HepG2 (cell line): ENCODE measurements around the gene SRP68. TPM values are rescaled to one million over a fixed set of nuclear protein-coding genes. Genes with fewer than 3 reads are reported as not detected.
A peak's percentile ranks its signal among the peaks of the same experiment; 100 is the strongest.

Experiments used
- BRF2 ChIP-seq: sonication (generic); formaldehyde crosslinking; IDR thresholded peaks from 2 replicates; pipeline ENCODE4 v1.8.1; 2022; ENCODE audit warnings: mild to moderate bottlenecking, missing genetic modification reagents
- EED ChIP-seq: sonication (generic); formaldehyde crosslinking; IDR thresholded peaks from 2 replicates; pipeline ENCODE4 v1.5.0; 2020; ENCODE audit warnings: mild to moderate bottlenecking, missing genetic modification reagents
- ETV5 ChIP-seq: IDR thresholded peaks from 2 replicates; pipeline ENCODE4 v1.6.1; 2018; ENCODE audit warnings: missing biosample characterization, missing genetic modification reagents, inconsistent platforms, borderline replicate concordance
- FOXP1 ChIP-seq, 2 experiments: fragments of 450-650 bp in 1 of 2; IDR thresholded peaks; 2 replicates each; pipeline ENCODE4 v1.6.1; 2017 to 2018; ENCODE audit warnings: antibody characterized with exemption in 1 of 2
- GFI1 ChIP-seq: sonication (generic); formaldehyde crosslinking; IDR thresholded peaks from 2 replicates; pipeline ENCODE4 v1.5.0; 2020; ENCODE audit warnings: missing genetic modification reagents, mild to moderate bottlenecking, borderline replicate concordance
- GTF2F1 ChIP-seq: fragments of 150-350 bp; IDR thresholded peaks from 2 replicates; pipeline ENCODE4 v1.6.1; 2014; ENCODE audit warnings: low read length
- HNF1B ChIP-seq: sonication (generic); formaldehyde crosslinking; IDR thresholded peaks from 2 replicates; pipeline ENCODE4 v1.5.1; 2020; ENCODE audit warnings: mild to moderate bottlenecking, moderate library complexity, missing genetic modification reagents
- HNRNPUL1 ChIP-seq: fragments of 200-400 bp; formaldehyde crosslinking; IDR thresholded peaks from 2 replicates; pipeline ENCODE4 v1.6.1; 2017; ENCODE audit warnings: low read depth, mild to moderate bottlenecking, low read length, moderate library complexity
- IRF2 ChIP-seq: IDR thresholded peaks from 2 replicates; pipeline ENCODE4 v1.6.1; 2018; ENCODE audit warnings: missing genetic modification reagents, missing compliant biosample characterization
- MAFG ChIP-seq: sonication (generic); formaldehyde crosslinking; IDR thresholded peaks from 2 replicates; pipeline ENCODE4 v1.5.1; 2020; ENCODE audit warnings: mild to moderate bottlenecking, missing genetic modification reagents
- MED1 ChIP-seq: sonication (generic); formaldehyde crosslinking; IDR thresholded peaks from 2 replicates; pipeline ENCODE4 v1.4.0; 2020; ENCODE audit warnings: missing genetic modification reagents
- REST ChIP-seq, 2 experiments: IDR thresholded peaks; 2 replicates each; pipeline ENCODE4 v1.6.1; 2011 to 2012; ENCODE audit warnings: low read length in 2 of 2, borderline replicate concordance in 1 of 2, low read depth in 1 of 2, mild to moderate bottlenecking in 1 of 2, moderate library complexity in 1 of 2
- RXRA ChIP-seq: sonication (generic); formaldehyde crosslinking; IDR thresholded peaks from 2 replicates; pipeline ENCODE4 v1.5.1; 2020; ENCODE audit warnings: missing genetic modification reagents
- SETDB1 ChIP-seq: sonication (generic); formaldehyde crosslinking; IDR thresholded peaks from 2 replicates; pipeline ENCODE4 v1.5.1; 2020; ENCODE audit warnings: missing genetic modification reagents, mild to moderate bottlenecking, borderline replicate concordance
- SMAD3 ChIP-seq: sonication (generic); formaldehyde crosslinking; IDR thresholded peaks from 2 replicates; pipeline ENCODE4 v1.4.0; 2020; ENCODE audit warnings: missing genetic modification reagents
- ZFP37 ChIP-seq: sonication (generic); formaldehyde crosslinking; IDR thresholded peaks from 2 replicates; pipeline ENCODE4 v1.4.0; 2020; ENCODE audit warnings: missing genetic modification reagents, borderline replicate concordance
- ZFY ChIP-seq: sonication (generic); formaldehyde crosslinking; IDR thresholded peaks from 2 replicates; pipeline ENCODE4 v1.4.0; 2020; ENCODE audit warnings: missing genetic modification reagents
- ZNF296 ChIP-seq: sonication (generic); formaldehyde crosslinking; conservative IDR thresholded peaks from 2 replicates; pipeline ENCODE4 v1.5.0; 2020; ENCODE audit warnings: mild to moderate bottlenecking, missing genetic modification reagents
- ZNF33B ChIP-seq: sonication (generic); formaldehyde crosslinking; IDR thresholded peaks from 2 replicates; pipeline ENCODE4 v1.5.1; 2020; ENCODE audit warnings: mild to moderate bottlenecking, missing genetic modification reagents
- ZNF557 ChIP-seq: sonication (generic); formaldehyde crosslinking; IDR thresholded peaks from 2 replicates; pipeline ENCODE4 v1.4.0; 2020; ENCODE audit warnings: missing genetic modification reagents
- ZNF775 ChIP-seq: sonication (generic); formaldehyde crosslinking; IDR thresholded peaks from 2 replicates; pipeline ENCODE4 v1.4.0; 2020; ENCODE audit warnings: missing genetic modification reagents, mild to moderate bottlenecking, moderate library complexity, borderline replicate concordance
- ZNF850 ChIP-seq: sonication (generic); formaldehyde crosslinking; conservative IDR thresholded peaks from 2 replicates; pipeline ENCODE4 v1.9.0; 2021; ENCODE audit warnings: mild to moderate bottlenecking, missing genetic modification reagents
- polyA plus RNA-seq, 8 experiments: library from polyadenylated mRNA; depleted of rRNA in 3 of 8; stranded (reverse) in 7 of 8; unstranded in 1 of 8; fragments of >200 nt; fragmentation: Illumina TruSeq in 4 of 8; extraction: Trizol in 4 of 8; gene quantifications; 2 replicates each; pipeline versions ENCODE4 v1.2.1 to v1.2.3, GENCODE V29; 2011 to 2016; ENCODE audit warnings: low read depth in 4 of 8, missing spikeins in 1 of 8, mixed read lengths in 1 of 8; ENCODE audit not compliant: insufficient read depth in 1 of 8
- total RNA-seq, 5 experiments: library from RNA; depleted of rRNA; stranded (reverse); fragments of >200 nt; fragmentation: Illumina TruSeq; extraction: Trizol; gene quantifications; 2 replicates each; pipeline ENCODE4 v1.2.3, GENCODE V29; 2016; ENCODE audit warnings: low read depth in 1 of 5

SRP68 gene
- total and polyA plus RNA-seq, 2 of the 13 experiments (the other 11 are each of a cell fraction or from before 2014, with no cell fraction given) = 39.8 to 74.3 TPM

GRCh38 chr17:76119409-76120371, 47.4 kb upstream of the SRP68 start (continued):
- peak; percentile 89 for TF ChIP-seq MED1 (CRISPR knock-in tag)
- no peak for TF ChIP-seq ZFP37
- TF ChIP-seq RXRA (CRISPR knock-in tag) = peak; percentile 92
- TF ChIP-seq ZNF850 (CRISPR knock-in tag) = peak; percentile 84; the same call in 1 of the 2 replicates
- no peak for TF ChIP-seq FOXP1 (IDR thresholded peaks at IDR 0.05)
- peak; percentile 84 for TF ChIP-seq FOXP1 (CRISPR knock-in tag; IDR thresholded peaks at IDR 0.05)
- TF ChIP-seq BRF2 = peak; percentile 64; the same call in 1 of the 2 replicates
- 0 out of 2 replicates have a peak, but pooled peaks have one; percentile 27 for TF ChIP-seq ZNF33B (CRISPR knock-in tag)
- TF ChIP-seq ZNF296 (CRISPR knock-in tag) = 0 out of 2 replicates have a peak, but pooled peaks have one; percentile 40
- TF ChIP-seq ETV5 (CRISPR knock-in tag) = peak; percentile 70; the same call in 1 of the 2 replicates
- TF ChIP-seq SMAD3 = no peak
- TF ChIP-seq MAFG (CRISPR knock-in tag) = no peak
- TF ChIP-seq ZNF557 (CRISPR knock-in tag) = no peak
- TF ChIP-seq ZFY (CRISPR knock-in tag) = no peak; the same call in 1 of the 2 replicates
- peak; percentile 82 for TF ChIP-seq IRF2 (CRISPR knock-in tag)
- no peak for TF ChIP-seq HNRNPUL1
- peak; percentile 96 for TF ChIP-seq GFI1 (CRISPR knock-in tag)
- TF ChIP-seq EED (CRISPR knock-in tag) = 0 out of 2 replicates have a peak, but pooled peaks have one; percentile 28
- TF ChIP-seq SETDB1 = no peak
- peak; percentile 57 for TF ChIP-seq HNF1B
- no peak for TF ChIP-seq GTF2F1
- 0 out of 4 replicates have a peak, but pooled peaks of 1 of the 2 experiments have one; percentile 8 for TF ChIP-seq REST (IDR thresholded peaks at IDR 0.05; ENCODE audit: borderline replicate concordance in 1 of 2, low read depth in 1 of 2, low read length in 2 of 2)
- TF ChIP-seq ZNF775 (CRISPR knock-in tag) = no peak
